HG03354 (cell line): ENCODE results near the gene TSACC.
"Not testable (repeated sequence)": the region's sequence is repeated elsewhere in the genome, so short reads cannot be mapped to it uniquely, and the experiment has no call there.

Experiments used
- ATAC-seq: cut with Tn5 transposase; IDR thresholded peaks from one replicate; pipeline ENCODE4 v1.9.1; 2021; ENCODE audit warnings: mild to moderate bottlenecking; ENCODE audit not compliant: unreplicated experiment, poor library complexity, severe bottlenecking

Gene TSACC

DNA sequence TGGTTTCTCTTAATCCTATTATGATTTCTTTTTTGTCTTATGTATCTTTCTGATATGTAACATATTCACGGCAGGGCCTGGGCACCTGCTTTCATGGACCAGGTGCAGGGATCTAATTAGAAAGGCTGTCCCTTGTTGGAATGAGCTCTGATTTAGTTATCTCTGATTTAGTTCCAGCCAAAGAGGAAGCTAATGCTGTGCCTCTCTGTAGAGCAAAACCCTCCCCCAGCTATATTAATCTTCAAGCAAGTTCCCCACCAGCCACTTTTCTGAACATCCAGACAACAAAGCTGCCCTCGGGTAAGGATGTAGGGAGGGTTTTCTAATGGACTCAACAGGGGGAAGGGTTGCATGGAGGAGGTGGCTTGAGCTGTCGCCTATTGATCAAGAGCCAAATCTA lies 6.1 kb downstream of the TSACC start:
- ATAC-seq, result no peak

DNA sequence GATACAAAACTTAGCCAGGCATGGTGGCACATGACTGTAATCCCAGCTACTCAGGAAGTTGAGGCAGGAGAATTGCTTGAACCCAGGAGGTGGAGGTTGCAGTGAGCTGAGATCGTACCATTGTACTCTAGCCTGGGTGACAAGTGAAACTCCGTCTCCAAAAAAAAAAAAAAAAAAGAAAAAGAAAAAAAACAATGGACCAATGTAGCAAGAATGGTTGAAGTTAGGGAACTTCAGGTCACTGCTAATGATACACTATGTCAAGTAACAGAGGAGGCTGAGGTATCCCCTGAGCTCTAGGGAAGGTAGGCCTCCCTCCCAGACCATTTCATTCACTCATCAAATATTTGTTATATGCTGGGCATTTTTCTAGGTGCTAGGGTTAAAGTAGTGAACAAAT lies 7.7 kb downstream of the TSACC start:
- not testable (repeated sequence) for ATAC-seq

DNA sequence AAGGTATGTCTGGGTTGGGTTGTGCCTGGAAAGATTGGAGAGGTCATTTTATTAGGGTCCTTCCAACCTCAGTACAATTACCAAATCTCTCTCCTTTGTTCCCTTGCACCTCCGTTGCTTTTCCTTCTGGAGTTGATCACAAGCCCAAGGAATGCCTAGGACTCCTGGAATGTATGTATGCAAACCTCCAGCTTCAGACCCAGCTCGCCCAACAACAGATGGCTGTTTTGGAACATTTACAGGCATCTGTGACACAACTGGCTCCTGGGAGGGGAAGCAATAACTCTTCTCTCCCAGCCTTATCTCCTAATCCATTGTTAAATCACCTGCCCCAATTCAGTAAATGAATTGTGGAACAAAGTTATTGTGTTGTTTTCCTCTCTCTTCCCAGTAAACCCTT lies 8.3 kb downstream of the TSACC start:
- ATAC-seq, result no peak

DNA sequence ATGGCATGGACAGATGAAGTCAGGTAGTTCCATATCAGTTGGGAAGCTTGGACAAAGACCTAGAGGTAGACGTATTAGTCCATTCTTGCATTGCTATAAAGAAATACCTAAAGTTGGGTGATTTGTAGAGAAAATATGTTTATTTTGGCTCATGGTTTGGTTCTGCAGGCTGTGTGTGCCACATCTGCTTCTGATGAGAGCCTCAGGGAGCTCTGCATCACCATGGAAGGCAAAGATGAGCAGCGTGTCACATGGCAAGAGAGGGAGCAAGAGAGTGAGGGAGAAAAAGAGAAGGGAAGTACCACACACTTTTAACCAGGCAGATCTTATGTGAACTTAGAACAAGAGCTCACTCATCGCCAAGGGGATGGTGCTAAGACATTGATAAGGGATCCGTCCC lies 9.0 kb downstream of the TSACC start:
- no peak for ATAC-seq

DNA sequence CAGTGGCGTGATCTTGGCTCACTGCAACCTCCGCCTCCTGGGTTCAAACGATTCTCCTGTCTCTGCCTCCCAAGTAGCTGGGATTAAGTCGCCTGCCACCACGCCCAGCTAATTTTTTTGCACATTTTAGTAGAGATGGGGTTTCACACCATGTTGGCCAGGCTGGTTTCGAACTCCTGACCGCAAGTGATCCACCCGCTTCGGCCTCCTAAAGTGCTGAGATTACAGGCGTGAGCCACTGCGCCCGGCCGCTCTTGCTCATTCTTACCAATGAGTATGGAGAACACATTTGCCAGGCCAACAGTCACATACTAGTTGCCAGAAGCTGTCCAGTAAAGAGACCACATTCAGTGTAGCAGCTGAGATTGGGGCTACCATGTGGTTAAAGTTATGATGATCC lies 14.2 kb downstream of the TSACC start:
- ATAC-seq, result not testable (repeated sequence)

GRCh38 chr1:156356262-156356874 lies 18.0 kb downstream of the TSACC start:
- ATAC-seq, result no peak

- ATAC-seq, result peak; percentile 52
Observed at GRCh38 chr1:156356875-156357534, 18.7 kb downstream of the TSACC start.

- no peak for ATAC-seq
Observed at GRCh38 chr1:156357977-156358376, 19.7 kb downstream of the TSACC start.

DNA sequence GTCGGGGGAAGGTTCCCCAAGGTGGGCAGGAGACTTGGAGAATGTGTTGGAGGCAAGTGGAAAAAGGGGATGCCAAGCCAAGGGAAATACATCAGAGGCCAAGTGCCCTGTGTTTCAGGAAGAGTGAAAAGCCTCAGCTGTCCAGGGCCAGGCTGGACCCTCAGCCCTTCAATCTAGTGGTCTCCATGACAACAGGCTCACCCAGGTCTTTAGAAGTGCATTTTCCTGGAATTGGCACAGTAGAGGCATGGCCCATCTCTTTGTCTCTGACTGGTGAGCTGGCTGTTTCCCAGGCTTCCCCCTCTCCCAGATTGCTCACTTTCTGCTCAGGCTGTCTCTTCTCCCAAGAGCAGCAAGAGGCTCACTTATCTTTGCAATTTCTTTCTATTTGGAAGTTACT lies 20.3 kb downstream of the TSACC start:
- no peak for ATAC-seq

- no peak for ATAC-seq
Observed at GRCh38 chr1:156359249-156359648, 20.9 kb downstream of the TSACC start.

DNA sequence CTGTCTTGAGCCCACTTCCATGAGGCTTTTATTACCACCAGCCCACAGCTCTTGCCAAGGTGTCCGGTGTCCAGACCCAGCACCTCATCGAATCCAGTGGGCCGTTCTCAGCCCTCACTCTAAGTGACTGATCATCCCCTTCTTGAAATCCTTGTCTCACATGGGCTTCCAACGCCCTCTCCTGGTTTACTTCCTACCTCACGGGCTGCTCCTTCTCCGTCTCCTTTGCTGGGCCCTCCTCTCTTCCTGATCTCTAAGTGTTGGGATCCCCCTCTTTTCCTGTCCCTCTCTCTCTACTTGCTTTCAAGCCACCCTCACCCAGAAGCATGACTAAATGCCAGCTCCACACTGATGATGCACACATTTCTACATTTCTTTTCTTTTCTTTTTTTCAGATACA lies 21.6 kb downstream of the TSACC start:
- ATAC-seq, result no peak

DNA sequence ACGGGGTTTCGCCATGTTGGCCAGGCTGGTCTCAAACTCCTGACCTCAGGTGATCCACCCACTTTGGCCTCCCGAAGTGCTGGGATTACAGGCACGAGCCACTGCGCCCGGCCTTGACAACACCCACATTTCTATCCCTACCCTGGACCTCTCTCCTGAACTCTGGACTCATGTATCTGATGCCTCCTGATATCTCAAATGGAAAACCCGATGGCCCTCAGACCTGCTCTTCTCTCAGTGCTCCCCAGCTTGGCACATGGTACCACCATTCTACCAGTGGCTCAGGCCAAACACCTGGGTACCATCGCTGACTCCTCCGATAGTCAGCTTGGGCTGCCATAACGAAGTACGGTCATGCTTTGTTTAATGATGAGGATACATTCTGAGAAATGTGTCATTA lies 22.2 kb downstream of the TSACC start:
- ATAC-seq, result no peak

GRCh38 chr1:156365754-156366153 lies 27.4 kb downstream of the TSACC start:
- no peak for ATAC-seq

- ATAC-seq, result no peak
Observed at GRCh38 chr1:156366378-156367166, 28.2 kb downstream of the TSACC start.

- ATAC-seq, result no peak
Observed at GRCh38 chr1:156367383-156368156, 29.2 kb downstream of the TSACC start.

GRCh38 chr1:156368157-156368658 lies 29.9 kb downstream of the TSACC start:
- no peak for ATAC-seq

- ATAC-seq, result no peak
Observed at GRCh38 chr1:156368889-156369684, 30.8 kb downstream of the TSACC start, which contains the start of gene RHBG. Gene RHBG (plus strand): TSS chr1:156369211. CDS start chr1:156369250, 39 bp downstream.

DNA sequence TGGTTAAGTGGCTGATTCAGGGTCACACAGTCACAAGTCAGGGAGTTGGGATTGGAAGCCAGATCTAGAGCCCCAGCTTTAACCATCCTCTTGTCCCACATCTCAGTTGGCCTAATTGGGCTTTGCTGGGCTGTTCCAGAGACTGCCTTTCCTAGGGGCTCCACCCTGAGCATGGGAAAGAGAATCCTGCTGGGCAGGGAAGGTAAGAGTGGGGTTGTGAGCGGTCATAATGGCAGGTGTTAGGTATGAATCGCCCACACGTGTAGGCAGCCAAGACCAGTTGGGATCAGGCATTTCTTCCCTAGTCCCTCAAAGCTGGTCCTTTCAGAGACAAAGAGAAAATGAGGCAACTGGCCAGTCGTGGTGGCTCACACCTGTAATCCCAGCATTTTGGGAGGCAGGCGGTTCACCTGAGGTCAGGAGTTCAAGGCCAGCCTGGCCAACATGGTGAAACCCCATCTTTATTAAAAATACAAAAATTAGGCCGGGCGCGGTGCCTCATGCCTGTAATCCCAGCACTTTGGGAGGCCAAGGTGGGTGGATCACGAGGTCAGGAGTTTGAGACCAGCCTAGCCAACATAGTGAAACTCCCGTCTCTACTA lies 31.5 kb downstream of the TSACC start:
- ATAC-seq, result not testable (repeated sequence)
